Left ventricle myocardium inferior (tissue), 1 donor: ENCODE measurements around the gene COMP. TPM values are rescaled to one million over a fixed set of nuclear protein-coding genes. Genes with fewer than 3 reads are reported as not detected.

ENCODE experiments used
- DNase-seq: peaks from one replicate; pipeline ENCODE4 v3.0.0-alpha.2; 2020
- H3K27ac ChIP-seq: fragments of 200-600 bp; replicated peaks from 2 replicates; pipeline ENCODE4 v1.8.0; 2021
- H3K27me3 ChIP-seq: fragments of 200-600 bp; 2 replicates; pipeline ENCODE4 v1.8.0; 2021; ENCODE audit warnings: low read depth
- H3K36me3 ChIP-seq: fragments of 200-600 bp; 2 replicates; pipeline ENCODE4 v1.8.0; 2021
- H3K4me1 ChIP-seq: fragments of 200-600 bp; 2 replicates; pipeline ENCODE4 v1.8.0; 2021
- H3K4me3 ChIP-seq: fragments of 200-600 bp; 2 replicates; pipeline ENCODE4 v1.8.0; 2021; ENCODE audit warnings: mild to moderate bottlenecking, moderate library complexity
- H3K9me3 ChIP-seq: fragments of 200-600 bp; replicated peaks from 2 replicates; pipeline ENCODE4 v1.8.0; 2021
- CTCF ChIP-seq: fragments of 200-600 bp; IDR thresholded peaks from 2 replicates; pipeline ENCODE4 v1.8.0; 2021; ENCODE audit warnings: antibody characterized with exemption, mild to moderate bottlenecking, borderline replicate concordance
- intact Hi-C: fragments of 100-400 bp; cut with micrococcal nuclease; formaldehyde crosslinking; loops from one replicate; pipeline ENCODE4 v1.11.0; 2022
- long read RNA-seq: library from polyadenylated mRNA; unstranded; transcript quantifications from one replicate; pipeline ENCODE4 v2.0.0, GENCODE V29; 2021
- total RNA-seq: library from RNA; stranded (reverse); fragmentation: NEBNext Ultra II Directional; extraction: Animal tissue kit (Norgen Biotek cat#: 25700); gene quantifications from one replicate; pipeline ENCODE4 v1.2.1, GENCODE V29; 2021
- donor health status: DM: no; HTN: yes; CAD: no; lungs with severe emphysema.

COMP gene
- total RNA-seq = 1.2 TPM
- long read RNA-seq, transcript COMP-201 (19 exons, 2,461 nt) = major isoform, 5 of 6 reads
- long read RNA-seq, partial matches to known transcripts = 1 of 6 reads
- long read RNA-seq, other reads (novel, unspliced or antisense) = 0 of 6 reads

GRCh38 chr19:18790566-18791314, at the start of gene COMP:
Gene COMP (minus strand): TSS chr19:18791305. CDS start chr19:18791269, 36 bp downstream.
- DNase-seq = no peak
- no peak for TF ChIP-seq CTCF
- Histone ChIP-seq H3K4me3 (peak within 1 kb of the TSS; percentile 56), H3K9me3 (no peaks in the 10 kb centered on the region), H3K36me3 (no peaks in the 10 kb centered on the region), H3K27ac (no peak within 1 kb of the TSS), H3K27me3 (peaks cover 100% of the 10 kb centered on the region), H3K4me1 (peaks cover 44% of the 10 kb centered on the region)
- intact Hi-C loops = no loop called here

DNA sequence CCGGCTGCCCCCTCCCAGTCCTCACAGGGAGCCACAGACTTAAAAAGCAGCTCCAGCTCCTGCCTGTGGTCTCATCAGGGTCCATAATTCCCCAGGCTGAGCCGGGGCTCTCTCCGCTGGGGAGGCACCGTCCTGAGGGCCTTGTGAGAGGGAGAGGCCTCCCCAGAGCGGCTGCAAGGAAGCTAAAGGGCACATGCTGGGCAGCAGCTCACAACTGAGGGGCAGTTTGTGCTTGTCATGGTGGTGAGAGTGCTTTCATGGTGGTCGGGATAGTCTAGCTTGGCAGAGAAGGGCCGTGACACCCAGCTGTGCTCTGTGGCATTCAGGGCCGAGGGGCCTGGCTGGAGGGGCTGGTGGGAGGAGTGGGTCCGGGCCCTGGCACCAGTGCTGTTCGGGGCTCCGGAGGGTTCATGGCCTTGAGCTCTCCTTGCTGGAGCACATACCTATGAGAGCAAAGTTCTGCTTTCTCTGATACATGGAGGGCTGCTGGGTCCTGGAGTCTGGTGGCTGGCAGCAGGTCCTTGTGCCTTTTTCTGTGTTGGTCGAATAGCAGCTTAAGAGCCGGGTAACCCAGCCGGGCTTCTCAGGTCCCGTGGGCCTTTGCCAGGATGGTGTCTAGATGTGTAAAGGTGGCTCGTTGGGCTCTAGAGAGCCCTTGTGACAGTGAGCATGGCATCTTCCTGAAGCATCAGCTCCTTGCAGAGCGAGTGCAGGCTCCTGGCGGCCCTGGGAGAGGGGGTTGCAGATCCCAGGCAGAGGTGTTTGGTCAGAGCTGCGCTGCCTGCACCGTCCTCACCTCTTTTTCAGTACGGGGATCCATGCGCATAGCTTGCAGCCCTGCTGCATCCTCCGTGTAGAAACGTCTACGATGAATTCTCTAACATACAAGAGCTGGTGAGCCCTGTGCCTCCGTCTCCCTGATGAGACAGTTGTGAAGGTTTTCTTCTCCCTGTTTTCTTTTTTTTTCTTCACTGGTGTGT, 49.5 kb upstream of the COMP start:
- TF ChIP-seq CTCF = no peak
- intact Hi-C loops = no loop called here
- H3K36me3 ChIP-seq = peaks cover under 1% of the 10 kb centered on the region
- H3K27ac ChIP-seq = no peak overlapping the region
- no peak overlapping the region for H3K4me3 ChIP-seq
- DNase-seq = no peak
- no peaks in the 10 kb centered on the region for H3K9me3 ChIP-seq
- H3K27me3 ChIP-seq = no peaks in the 10 kb centered on the region
- peaks cover 99% of the 10 kb centered on the region for H3K4me1 ChIP-seq

GRCh38 chr19:18839465-18840287, 48.6 kb upstream of the COMP start:
- Histone ChIP-seq H3K36me3 (peaks cover 9% of the 10 kb centered on the region), H3K27ac (no peak overlapping the region), H3K4me1 (peaks cover 99% of the 10 kb centered on the region), H3K27me3 (no peaks in the 10 kb centered on the region), H3K9me3 (no peaks in the 10 kb centered on the region), H3K4me3 (no peak overlapping the region)
- TF ChIP-seq CTCF = no peak
- intact Hi-C loops = no loop called here
- DNase-seq = no peak

DNA sequence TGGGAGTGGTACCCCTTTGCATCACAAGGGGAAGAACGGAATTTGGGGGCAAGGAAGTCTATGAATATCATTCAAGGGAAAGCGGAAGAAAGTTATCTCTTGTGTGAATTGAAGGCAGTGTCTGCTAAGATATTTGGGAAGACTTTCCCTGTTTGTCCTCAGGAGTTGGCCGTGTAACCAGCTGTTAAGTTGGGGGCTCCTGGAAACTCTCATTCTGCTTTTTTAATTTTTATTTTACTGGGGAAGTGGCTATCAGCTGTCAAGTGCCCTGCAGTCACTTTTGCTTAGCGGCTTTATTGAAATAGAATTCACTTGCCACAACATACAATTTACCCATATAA, 43.5 kb upstream of the COMP start:
- no peak for DNase-seq
- H3K4me3 ChIP-seq = peak overlapping the region; percentile 96
- peaks cover 79% of the 10 kb centered on the region for H3K4me1 ChIP-seq
- H3K9me3 ChIP-seq = no peaks in the 10 kb centered on the region
- peaks cover 9% of the 10 kb centered on the region for H3K36me3 ChIP-seq
- no peaks in the 10 kb centered on the region for H3K27me3 ChIP-seq
- intact Hi-C loops = no loop called here
- H3K27ac ChIP-seq = no peak overlapping the region
- TF ChIP-seq CTCF = no peak
